ENCODE results near the gene FTCD. TPM values are rescaled to one million over a fixed set of nuclear protein-coding genes. Genes with fewer than 3 reads are reported as not detected.
A peak's percentile ranks its signal among the peaks of the same experiment; 100 is the strongest.
"Not testable (repeated sequence)": the region's sequence is repeated elsewhere in the genome, so short reads cannot be mapped to it uniquely, and the experiment has no call there.

FTCD gene
- total RNA-seq, 2 experiments from 2014 or later = 0.52 to 0.85 TPM

- no peaks in the 10 kb centered on the region for H3K9me3 Mint-ChIP-seq
Observed at GRCh38 chr21:46187261-46187660, 31.9 kb upstream of the FTCD start.

GRCh38 chr21:46185716-46186115, 30.3 kb upstream of the FTCD start:
- TF ChIP-seq, protein P1, sequence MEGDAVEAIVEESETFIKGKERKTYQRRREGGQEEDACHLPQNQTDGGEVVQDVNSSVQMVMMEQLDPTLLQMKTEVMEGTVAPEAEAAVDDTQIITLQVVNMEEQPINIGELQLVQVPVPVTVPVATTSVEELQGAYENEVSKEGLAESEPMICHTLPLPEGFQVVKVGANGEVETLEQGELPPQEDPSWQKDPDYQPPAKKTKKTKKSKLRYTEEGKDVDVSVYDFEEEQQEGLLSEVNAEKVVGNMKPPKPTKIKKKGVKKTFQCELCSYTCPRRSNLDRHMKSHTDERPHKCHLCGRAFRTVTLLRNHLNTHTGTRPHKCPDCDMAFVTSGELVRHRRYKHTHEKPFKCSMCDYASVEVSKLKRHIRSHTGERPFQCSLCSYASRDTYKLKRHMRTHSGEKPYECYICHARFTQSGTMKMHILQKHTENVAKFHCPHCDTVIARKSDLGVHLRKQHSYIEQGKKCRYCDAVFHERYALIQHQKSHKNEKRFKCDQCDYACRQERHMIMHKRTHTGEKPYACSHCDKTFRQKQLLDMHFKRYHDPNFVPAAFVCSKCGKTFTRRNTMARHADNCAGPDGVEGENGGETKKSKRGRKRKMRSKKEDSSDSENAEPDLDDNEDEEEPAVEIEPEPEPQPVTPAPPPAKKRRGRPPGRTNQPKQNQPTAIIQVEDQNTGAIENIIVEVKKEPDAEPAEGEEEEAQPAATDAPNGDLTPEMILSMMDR (IDR thresholded peaks at IDR 0.05) = no peak
- DNase-seq (no peak), ATAC-seq (no peak)
- CTCF ChIA-PET = interaction anchor here (1.0 kb wide), 1 partner anchor 215 kb away, joined by 3 read pairs; no protein-coding TSS in a partner anchor
- H3K36me3 Mint-ChIP-seq (ENCODE audit: low read depth) = no peaks in the 10 kb centered on the region
- H3K4me1 Mint-ChIP-seq (ENCODE audit: low read depth) = peaks cover 18% of the 10 kb centered on the region
- intact Hi-C loops (cut with micrococcal nuclease) = no loop called here
- H3K4me3 Mint-ChIP-seq = peak overlapping the region; percentile 77
- no peaks in the 10 kb centered on the region for H3K27me3 Mint-ChIP-seq
- peak overlapping the region; percentile 38 for H3K27ac Mint-ChIP-seq
- POLR2A ChIA-PET = no interaction called here
- H3K9me3 Mint-ChIP-seq = no peaks in the 10 kb centered on the region

More at GRCh38 chr21:46187261-46187660, 31.9 kb upstream of the FTCD start:
- intact Hi-C loops (cut with micrococcal nuclease) = no loop called here
- POLR2A ChIA-PET = no interaction called here
- H3K27ac Mint-ChIP-seq = no peak overlapping the region
- H3K36me3 Mint-ChIP-seq (ENCODE audit: low read depth) = no peaks in the 10 kb centered on the region
- H3K4me1 Mint-ChIP-seq (ENCODE audit: low read depth) = peaks cover 18% of the 10 kb centered on the region
- no peak for DNase-seq
- H3K4me3 Mint-ChIP-seq = no peak overlapping the region
- CTCF ChIA-PET = no interaction called here
- no peaks in the 10 kb centered on the region for H3K27me3 Mint-ChIP-seq
- no peak for ATAC-seq
- TF ChIP-seq, protein P1 (IDR thresholded peaks at IDR 0.05) = no peak

DNA sequence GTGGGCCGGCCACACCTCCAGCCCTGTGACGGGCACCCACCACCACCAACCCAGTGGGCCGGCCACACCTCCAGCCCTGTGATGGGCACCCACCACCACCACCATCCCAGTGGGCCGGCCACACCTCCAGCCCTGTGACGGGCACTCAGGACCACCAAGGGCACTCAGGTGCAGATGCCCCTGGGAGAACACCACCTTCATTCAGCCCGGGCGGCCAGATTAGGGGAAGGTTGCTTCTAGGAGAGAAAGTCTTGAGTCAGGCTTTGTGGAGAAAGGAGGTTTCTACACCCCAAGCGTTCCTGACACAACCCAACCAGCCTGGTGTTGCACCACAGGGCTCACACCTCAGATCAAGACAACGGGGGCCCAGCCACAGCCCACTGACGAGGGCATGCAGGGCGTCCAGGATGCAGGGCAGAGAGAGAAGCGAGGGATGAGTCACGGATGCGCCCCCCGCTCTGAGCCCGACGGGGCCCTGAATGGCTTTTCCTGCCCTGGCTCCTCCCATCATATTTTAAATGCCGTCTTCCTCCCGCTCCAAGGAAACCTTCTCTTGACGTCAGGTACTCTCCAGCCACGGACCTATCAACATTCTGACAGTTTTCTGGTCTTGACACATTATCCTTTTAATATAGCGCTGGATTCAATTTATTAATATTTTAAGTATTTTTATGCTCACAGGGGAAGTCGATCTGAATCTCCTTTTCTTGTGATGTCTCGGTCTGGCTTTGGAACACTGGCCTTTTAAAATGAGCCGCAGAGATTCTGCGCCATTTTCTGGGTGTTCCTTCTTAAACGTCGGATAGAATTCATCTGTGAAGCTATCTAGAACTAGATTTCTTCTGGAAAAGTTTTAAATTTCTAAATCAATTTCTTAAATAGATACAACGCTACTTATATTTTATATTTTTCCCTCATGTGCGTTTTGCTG, 29.5 kb upstream of the FTCD start:
- intact Hi-C loops (cut with micrococcal nuclease) = no loop called here
- H3K27me3 Mint-ChIP-seq = no peaks in the 10 kb centered on the region
- peak overlapping the region; percentile 77 for H3K4me3 Mint-ChIP-seq
- H3K27ac Mint-ChIP-seq = peak overlapping the region; percentile 93
- ChIA-PET POLR2A (no interaction called here), CTCF (interaction anchor here (1.0 kb wide), 1 partner anchor 215 kb away, joined by 3 read pairs; no protein-coding TSS in a partner anchor)
- H3K4me1 Mint-ChIP-seq (ENCODE audit: low read depth) = peaks cover 18% of the 10 kb centered on the region
- TF ChIP-seq, protein P1 (IDR thresholded peaks at IDR 0.05) = no peak
- DNase-seq = peak; percentile 92
- peak; percentile 89 for ATAC-seq
- H3K9me3 Mint-ChIP-seq = no peaks in the 10 kb centered on the region
- H3K36me3 Mint-ChIP-seq (ENCODE audit: low read depth) = no peaks in the 10 kb centered on the region

DNA sequence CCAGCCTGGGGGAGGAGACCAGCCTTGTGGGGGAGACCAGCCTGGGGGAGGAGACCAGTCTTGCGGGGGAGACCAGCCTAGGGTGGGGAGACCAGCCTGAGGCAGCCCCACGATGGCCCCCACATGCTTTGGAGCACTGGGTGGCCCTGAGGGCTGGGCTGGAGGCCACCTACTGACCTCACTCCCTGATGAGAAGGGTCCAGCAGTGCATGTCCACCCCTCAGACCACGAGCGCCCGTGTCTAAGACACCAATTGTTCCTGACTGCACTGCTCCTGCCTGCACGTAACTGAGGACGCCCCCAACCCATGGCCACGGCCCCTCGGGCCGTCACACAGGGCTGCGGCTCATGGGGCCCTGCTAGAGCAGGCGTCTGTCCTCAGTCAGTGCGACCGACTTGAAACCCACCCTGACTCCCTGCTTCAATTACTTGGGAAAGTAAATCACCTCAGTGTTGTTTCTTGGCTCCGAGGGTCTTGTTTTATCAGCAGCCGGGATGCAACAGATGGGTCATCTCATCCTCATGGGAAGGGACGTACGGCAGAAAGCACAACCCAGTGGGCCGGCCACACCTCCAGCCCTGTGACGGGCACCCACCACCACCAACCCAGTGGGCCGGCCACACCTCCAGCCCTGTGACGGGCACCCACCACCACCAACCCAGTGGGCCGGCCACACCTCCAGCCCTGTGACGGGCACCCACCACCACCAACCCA, 28.7 kb upstream of the FTCD start, which contains the start of gene SPATC1L:
TSS of gene SPATC1L (minus strand) at position 550 of the 715 bp plus-strand sequence. CDS start 1,643 bp downstream, outside the sequence.
- TF ChIP-seq, protein P1 (IDR thresholded peaks at IDR 0.05) = no peak
- Mint-ChIP-seq H3K4me1 (ENCODE audit: low read depth) (peaks cover 18% of the 10 kb centered on the region), H3K36me3 (ENCODE audit: low read depth) (no peaks in the 10 kb centered on the region), H3K4me3 (peak within 1 kb of the TSS; percentile 87), H3K9me3 (no peaks in the 10 kb centered on the region), H3K27ac (peak within 1 kb of the TSS; percentile 93), H3K27me3 (no peaks in the 10 kb centered on the region)
- ChIA-PET CTCF (no interaction called here), POLR2A (no interaction called here)
- peak; percentile 65 for DNase-seq
- intact Hi-C loops (cut with micrococcal nuclease) = no loop called here
- ATAC-seq = peak; percentile 59

DNA sequence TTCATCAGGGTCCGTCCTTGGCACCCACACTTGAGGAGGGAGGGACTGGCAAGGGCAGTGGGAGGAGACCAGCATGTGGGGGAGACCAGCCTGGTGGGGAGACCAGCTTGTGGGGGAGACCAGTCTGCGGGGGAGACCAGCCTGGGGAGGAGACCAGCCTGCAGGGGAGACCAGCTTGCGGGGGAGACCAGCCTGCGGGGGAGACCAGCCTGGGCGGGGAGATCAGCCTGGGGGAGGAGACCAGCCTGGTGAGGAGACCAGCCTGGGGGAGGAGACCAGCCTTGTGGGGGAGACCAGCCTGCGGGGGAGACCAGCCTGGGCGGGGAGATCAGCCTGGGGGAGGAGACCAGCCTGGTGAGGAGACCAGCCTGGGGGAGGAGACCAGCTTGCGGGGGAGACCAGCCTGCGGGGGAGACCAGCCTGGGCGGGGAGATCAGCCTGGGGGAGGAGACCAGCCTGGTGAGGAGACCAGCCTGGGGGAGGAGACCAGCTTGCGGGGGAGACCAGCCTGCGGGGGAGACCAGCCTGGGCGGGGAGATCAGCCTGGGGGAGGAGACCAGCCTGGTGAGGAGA, 28.0 kb upstream of the FTCD start:
- H3K27me3 Mint-ChIP-seq; intact Hi-C loops (cut with micrococcal nuclease); ATAC-seq; H3K9me3 Mint-ChIP-seq; DNase-seq; H3K36me3 Mint-ChIP-seq (ENCODE audit: low read depth); POLR2A ChIA-PET: not testable (repeated sequence)
- CTCF ChIA-PET = interaction anchor here (0.9 to 1.2 kb wide), 2 partner anchors 30 to 40 kb away, joined by 3 to 4 read pairs; no protein-coding TSS in a partner anchor
- Mint-ChIP-seq H3K4me3 (peak overlapping the region; percentile 87), H3K27ac (peak overlapping the region; percentile 61), H3K4me1 (ENCODE audit: low read depth) (peaks cover 18% of the 10 kb centered on the region)

Data from activated CD8-positive, alpha-beta T cell treated with anti-CD3 and anti-CD28 coated beads for 36 hours (primary cell).